Stimulated activated naive CD8-positive, alpha-beta T cell treated with anti-CD3 and anti-CD28 coated beads, Interleukin-15, amount 100 ng/mL, for 72 hours (primary cell): ENCODE measurements around the gene EOMES.

Source experiments
- ATAC-seq: fragments of 150-1000 bp; cut with Tn5 transposase; 2 replicates; pipeline ENCODE4 v1.10.0; 2021; ENCODE audit warnings: mild to moderate bottlenecking, moderate library complexity
- DNase-seq, 2 donors: peaks; one replicate each; pipeline ENCODE4 v3.0.0; 2021 to 2022
- H3K27ac Mint-ChIP-seq, 2 donors: one replicate each; pipeline ENCODE4 v1.8.0; 2022; ENCODE audit warnings: mild to moderate bottlenecking in 2 of 2, mixed read lengths in 2 of 2, moderate library complexity in 2 of 2
- H3K27me3 Mint-ChIP-seq: one replicate; pipeline ENCODE4 v1.8.0; 2022; ENCODE audit warnings: mixed read lengths
- H3K4me1 Mint-ChIP-seq: one replicate; pipeline ENCODE4 v1.8.0; 2022; ENCODE audit warnings: mild to moderate bottlenecking, mixed read lengths
- H3K4me3 Mint-ChIP-seq, 2 donors: one replicate each; pipeline ENCODE4 v1.8.0; 2022; ENCODE audit warnings: mild to moderate bottlenecking in 2 of 2, mixed read lengths in 2 of 2, moderate library complexity in 1 of 2
- H3K9me3 Mint-ChIP-seq, 2 donors: one replicate each; pipeline ENCODE4 v1.8.0; 2022; ENCODE audit warnings: mixed read lengths in 2 of 2

EOMES gene

GRCh38 chr3:27726240-27726639, 4.1 kb upstream of the EOMES start:
- DNase-seq = no peak
- H3K4me1 Mint-ChIP-seq = peaks cover 64% of the 10 kb centered on the region
- H3K9me3 Mint-ChIP-seq = no peaks in the 10 kb centered on the region
- peaks cover 90% of the 10 kb centered on the region for H3K27me3 Mint-ChIP-seq
- ATAC-seq = no peak
- H3K27ac Mint-ChIP-seq = no peak overlapping the region
- no peak overlapping the region for H3K4me3 Mint-ChIP-seq

- H3K4me1 Mint-ChIP-seq = peaks cover 55% of the 10 kb centered on the region
- peak overlapping the region; percentile 78 to 86 for H3K4me3 Mint-ChIP-seq
- ATAC-seq (no peak), DNase-seq (no peak)
- H3K9me3 Mint-ChIP-seq = no peaks in the 10 kb centered on the region
- H3K27ac Mint-ChIP-seq = no peak overlapping the region
- H3K27me3 Mint-ChIP-seq = peaks cover 90% of the 10 kb centered on the region
These were observed 2.5 kb upstream of the EOMES start for GRCh38 chr3:27724459-27725197.

- Mint-ChIP-seq H3K27ac (no peak overlapping the region), H3K9me3 (no peaks in the 10 kb centered on the region), H3K27me3 (peaks cover 89% of the 10 kb centered on the region), H3K4me1 (peaks cover 48% of the 10 kb centered on the region), H3K4me3 (peak overlapping the region; percentile 78 to 86)
- no peak for DNase-seq
- ATAC-seq = no peak
These were observed 1.8 kb upstream of the EOMES start for GRCh38 chr3:27723815-27724458.

GRCh38 chr3:27723456-27723814, 1.3 kb upstream of the EOMES start:
- Mint-ChIP-seq H3K4me3 (peak overlapping the region; percentile 78 to 86), H3K9me3 (no peaks in the 10 kb centered on the region), H3K27me3 (peaks cover 89% of the 10 kb centered on the region), H3K4me1 (peaks cover 43% of the 10 kb centered on the region), H3K27ac (no peak overlapping the region)
- no peak for DNase-seq
- no peak for ATAC-seq

- H3K9me3 Mint-ChIP-seq = no peaks in the 10 kb centered on the region
- no peak for DNase-seq
- no peak for ATAC-seq
- H3K4me3 Mint-ChIP-seq = peak overlapping the region; percentile 78 to 86
- H3K4me1 Mint-ChIP-seq = peaks cover 39% of the 10 kb centered on the region
- H3K27ac Mint-ChIP-seq = no peak overlapping the region
- peaks cover 87% of the 10 kb centered on the region for H3K27me3 Mint-ChIP-seq
These were observed 900 bp upstream of the EOMES start for GRCh38 chr3:27723001-27723445.

- H3K27ac Mint-ChIP-seq = no peak overlapping the region
- H3K9me3 Mint-ChIP-seq = no peaks in the 10 kb centered on the region
- ATAC-seq (peak; percentile 16), DNase-seq (no peak)
- peaks cover 84% of the 10 kb centered on the region for H3K27me3 Mint-ChIP-seq
- peaks cover 44% of the 10 kb centered on the region for H3K4me1 Mint-ChIP-seq
- peak overlapping the region; percentile 78 to 86 for H3K4me3 Mint-ChIP-seq
These were observed 1.0 kb downstream of the EOMES start for GRCh38 chr3:27720899-27721716.

- H3K27me3 Mint-ChIP-seq = peaks cover 80% of the 10 kb centered on the region
These were observed 2.7 kb downstream of the EOMES start for GRCh38 chr3:27719314-27720003.

GRCh38 chr3:27718459-27718858, 3.7 kb downstream of the EOMES start:
- ATAC-seq (no peak), DNase-seq (no peak)
- no peaks in the 10 kb centered on the region for H3K9me3 Mint-ChIP-seq
- peaks cover 52% of the 10 kb centered on the region for H3K4me1 Mint-ChIP-seq
- peaks cover 80% of the 10 kb centered on the region for H3K27me3 Mint-ChIP-seq
- H3K27ac Mint-ChIP-seq = no peak overlapping the region
- H3K4me3 Mint-ChIP-seq = no peak overlapping the region

More at GRCh38 chr3:27719314-27720003, 2.7 kb downstream of the EOMES start:
- ATAC-seq = no peak
- no peak for DNase-seq
- Mint-ChIP-seq H3K9me3 (no peaks in the 10 kb centered on the region), H3K27ac (no peak overlapping the region), H3K4me3 (no peak overlapping the region), H3K4me1 (peaks cover 52% of the 10 kb centered on the region)

- Mint-ChIP-seq H3K27me3 (peaks cover 80% of the 10 kb centered on the region), H3K27ac (no peak overlapping the region), H3K4me3 (no peak overlapping the region), H3K4me1 (peaks cover 52% of the 10 kb centered on the region), H3K9me3 (no peaks in the 10 kb centered on the region)
- no peak for DNase-seq
- ATAC-seq = no peak
These were observed 4.8 kb downstream of the EOMES start for GRCh38 chr3:27717200-27717852.

GRCh38 chr3:27716309-27716708, 5.8 kb downstream of the EOMES start:
- DNase-seq (no peak), ATAC-seq (no peak)
- H3K4me1 Mint-ChIP-seq = peaks cover 55% of the 10 kb centered on the region
- no peaks in the 10 kb centered on the region for H3K9me3 Mint-ChIP-seq
- H3K27me3 Mint-ChIP-seq = peaks cover 82% of the 10 kb centered on the region
- no peak overlapping the region for H3K27ac Mint-ChIP-seq
- H3K4me3 Mint-ChIP-seq = no peak overlapping the region

- Mint-ChIP-seq H3K4me1 (peaks cover 52% of the 10 kb centered on the region), H3K9me3 (no peaks in the 10 kb centered on the region), H3K4me3 (no peak overlapping the region), H3K27ac (no peak overlapping the region), H3K27me3 (peaks cover 82% of the 10 kb centered on the region)
- no peak for ATAC-seq
- no peak for DNase-seq
These were observed 6.3 kb downstream of the EOMES start for GRCh38 chr3:27715863-27716262.

GRCh38 chr3:27715454-27715806, 6.7 kb downstream of the EOMES start:
- Mint-ChIP-seq H3K27ac (no peak overlapping the region), H3K4me1 (peaks cover 49% of the 10 kb centered on the region), H3K9me3 (no peaks in the 10 kb centered on the region), H3K27me3 (peaks cover 82% of the 10 kb centered on the region), H3K4me3 (peak overlapping the region in 1 of 2 donors; percentile 98)
- ATAC-seq (no peak), DNase-seq (no peak)

GRCh38 chr3:27714692-27715453, 7.2 kb downstream of the EOMES start:
- peaks cover 82% of the 10 kb centered on the region for H3K27me3 Mint-ChIP-seq
- H3K9me3 Mint-ChIP-seq = no peaks in the 10 kb centered on the region
- H3K4me3 Mint-ChIP-seq = peak overlapping the region; percentile 96 to 98
- no peak for DNase-seq
- H3K4me1 Mint-ChIP-seq = peaks cover 49% of the 10 kb centered on the region
- ATAC-seq = peak; percentile 21
- H3K27ac Mint-ChIP-seq = peak overlapping the region in 1 of 2 donors; percentile 29

- H3K9me3 Mint-ChIP-seq = no peaks in the 10 kb centered on the region
- H3K4me1 Mint-ChIP-seq = peaks cover 49% of the 10 kb centered on the region
- H3K27ac Mint-ChIP-seq = no peak overlapping the region
- ATAC-seq = no peak
- H3K4me3 Mint-ChIP-seq = peak overlapping the region; percentile 96 to 98
- no peak for DNase-seq
- H3K27me3 Mint-ChIP-seq = peaks cover 79% of the 10 kb centered on the region
These were observed 8.0 kb downstream of the EOMES start for GRCh38 chr3:27714146-27714526.
